Activated CD4-positive, alpha-beta T cell treated with anti-CD3 and anti-CD28 coated beads for 48 hours (primary cell): Measurements from ENCODE around the gene NUDT21.
"Not testable (repeated sequence)": the region's sequence is repeated elsewhere in the genome, so short reads cannot be mapped to it uniquely, and the experiment has no call there.

Source experiments
- DNase-seq: peaks from one replicate; pipeline ENCODE4 v3.0.0-alpha.2; 2020

NUDT21 gene

DNA sequence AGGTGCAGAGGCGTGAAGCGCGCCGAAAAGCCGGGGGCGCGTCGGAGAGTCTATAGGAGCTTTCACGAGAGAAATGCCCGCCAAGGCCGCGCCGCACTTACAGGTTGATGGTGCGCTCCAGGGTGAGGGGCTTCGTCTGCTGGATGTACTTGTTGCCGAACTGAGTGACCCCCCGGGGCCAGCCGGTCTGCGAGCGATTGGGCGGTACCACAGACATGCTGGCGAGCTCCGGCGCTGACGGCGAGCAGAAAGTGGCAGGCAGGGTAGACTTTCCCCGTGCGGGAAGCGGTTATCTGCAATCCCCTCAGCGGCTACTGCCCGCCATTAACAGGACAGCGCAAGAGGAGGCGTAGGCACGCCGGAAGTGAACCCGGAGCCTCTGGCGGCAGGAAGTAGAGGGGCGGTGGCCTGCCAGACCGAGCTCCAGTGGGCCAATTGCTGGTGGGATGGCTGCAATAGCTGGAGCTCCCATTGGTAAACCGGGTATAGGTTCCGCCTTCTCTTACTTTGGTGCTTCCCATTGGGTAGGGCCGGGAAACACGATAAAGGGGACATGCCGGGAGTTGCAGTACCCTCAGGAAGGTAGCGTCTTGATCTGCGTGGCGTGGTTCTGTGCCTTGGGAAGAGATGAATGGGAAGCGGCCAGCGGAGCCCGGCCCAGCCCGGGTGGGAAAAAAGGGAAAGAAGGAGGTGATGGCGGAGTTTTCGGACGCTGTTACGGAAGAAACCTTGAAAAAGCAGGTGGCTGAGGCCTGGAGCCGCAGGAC, at the start of gene NUDT21, which contains the start of gene OGFOD1:
TSS of gene NUDT21 (minus strand) at position 347 of the 767 bp plus-strand sequence. CDS start at position 217, 130 bp downstream.
TSS of gene OGFOD1 (plus strand) at position 569 of the 767 bp plus-strand sequence. CDS start at position 628, 59 bp downstream.
- peak; percentile 94 for DNase-seq

DNA sequence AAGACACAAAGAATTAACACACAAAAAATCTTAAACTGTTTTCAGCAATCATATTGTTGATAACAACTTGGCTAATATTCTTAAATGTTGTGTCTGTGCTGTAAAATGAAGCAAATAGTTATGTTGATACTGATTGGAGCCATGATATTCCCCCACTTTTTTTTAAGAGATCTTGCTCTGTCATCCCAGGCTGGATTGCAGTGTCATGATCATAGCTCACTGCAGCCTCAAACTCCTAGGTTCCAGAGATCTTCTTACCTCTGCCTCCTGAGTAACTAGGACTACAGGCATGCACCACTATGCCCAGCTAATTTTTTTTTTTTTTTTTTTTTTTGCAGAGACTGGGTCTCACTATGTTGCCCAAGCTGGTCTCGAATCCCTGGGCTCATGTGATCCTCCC, 42.7 kb upstream of the NUDT21 start:
- no peak for DNase-seq

DNA sequence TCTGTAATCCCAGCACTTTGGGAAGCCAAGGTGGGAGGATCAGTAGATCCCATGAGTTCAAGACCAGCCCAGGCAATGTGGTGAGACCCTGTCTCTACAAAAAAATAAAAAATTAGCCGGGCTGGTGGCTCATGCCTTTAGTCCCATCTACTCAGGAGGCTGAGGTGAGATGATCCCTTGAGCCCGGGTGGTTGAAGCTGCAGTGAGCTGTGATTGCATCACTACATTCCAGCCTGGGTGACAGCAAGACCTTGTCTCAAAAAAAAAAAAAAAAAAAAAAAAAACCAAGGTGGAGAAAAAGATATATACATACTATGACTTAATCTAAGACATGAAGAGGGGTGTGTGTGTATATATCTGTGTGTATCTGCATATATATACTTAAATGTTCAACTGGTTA, 42.0 kb upstream of the NUDT21 start:
- DNase-seq, result no peak

DNA sequence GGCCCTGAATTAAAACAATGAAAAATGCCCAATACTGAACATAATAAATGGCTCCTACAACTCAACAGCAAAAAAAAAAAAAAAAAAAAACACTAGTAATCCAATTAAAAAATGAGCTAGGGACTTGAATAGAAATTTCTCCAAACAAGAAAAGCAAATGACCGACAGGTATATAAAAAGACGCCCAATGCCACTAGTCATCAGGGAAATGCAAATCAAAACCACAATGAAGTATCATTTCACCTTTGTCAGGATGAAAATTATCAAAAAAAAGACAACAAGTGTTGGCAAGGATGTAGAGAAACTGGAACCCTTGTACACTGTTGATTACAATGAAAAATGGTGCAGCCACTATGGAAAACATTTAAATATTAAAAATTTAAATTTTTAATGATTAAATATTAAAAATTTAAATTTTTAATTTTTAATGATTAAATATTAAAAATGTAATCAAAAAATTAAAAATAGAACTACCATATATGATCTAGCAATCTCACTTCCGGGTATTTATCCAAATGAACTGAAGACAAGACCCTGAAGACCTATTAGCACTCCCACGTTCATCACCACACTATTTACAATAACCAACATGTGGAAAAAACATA, 40.6 kb upstream of the NUDT21 start:
- no peak for DNase-seq

DNA sequence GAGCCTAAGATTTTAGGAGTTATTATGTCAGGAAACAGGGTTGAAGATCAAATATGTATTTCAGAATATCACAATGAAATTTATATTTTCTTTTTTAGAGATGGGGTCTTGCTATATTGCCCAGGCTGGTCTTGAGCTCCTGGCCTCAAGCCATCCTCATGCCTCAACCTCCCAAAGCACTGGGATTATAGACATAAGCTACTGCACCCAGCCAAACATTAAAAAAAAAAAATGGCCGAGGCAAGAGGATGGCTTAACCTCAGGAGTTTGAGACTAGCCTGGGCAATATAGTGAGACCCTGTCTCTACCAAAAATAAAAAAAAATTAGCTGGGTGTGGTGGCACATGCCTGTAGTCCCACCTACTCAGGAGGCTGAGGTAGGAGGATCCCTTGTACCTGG, 37.7 kb upstream of the NUDT21 start:
- DNase-seq, result not testable (repeated sequence)

DNA sequence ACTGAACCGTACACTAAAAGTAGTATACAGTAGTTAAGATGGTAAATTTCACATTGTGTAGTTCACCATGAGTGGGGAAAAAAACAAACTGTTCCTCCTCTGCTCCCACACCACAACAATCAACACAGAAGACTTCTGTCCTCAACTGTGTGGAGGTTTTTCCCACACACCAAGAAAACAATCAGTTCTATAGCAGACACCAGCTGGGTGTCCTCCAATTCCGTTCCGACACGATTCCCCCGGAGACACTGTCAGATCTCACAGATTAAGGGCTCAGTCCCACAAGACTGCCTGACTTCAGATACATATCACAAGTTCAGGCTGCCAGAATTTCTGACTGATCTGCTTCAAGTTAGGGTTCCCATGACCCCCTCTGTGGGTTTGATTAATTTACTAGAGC, 36.9 kb upstream of the NUDT21 start:
- DNase-seq, result no peak

DNA sequence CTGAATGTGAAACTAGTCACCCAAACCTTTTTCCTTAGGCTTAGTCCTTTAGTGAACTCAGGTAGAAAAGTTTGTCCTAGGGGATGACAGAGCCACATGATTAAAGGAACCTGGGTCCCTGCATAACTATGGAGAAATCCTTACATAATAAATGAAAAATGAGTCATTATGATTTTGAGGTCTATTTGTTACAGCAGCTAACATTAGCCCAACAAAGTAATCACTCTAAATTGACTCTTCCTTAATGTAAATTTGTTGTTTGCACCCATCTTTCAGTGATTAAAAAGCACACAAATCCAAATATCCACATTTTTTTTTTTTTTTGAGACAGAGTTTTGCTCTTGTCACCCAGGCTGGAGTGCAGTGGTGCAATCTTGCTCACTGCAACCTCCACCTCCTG, 32.3 kb upstream of the NUDT21 start:
- DNase-seq, result no peak

DNA sequence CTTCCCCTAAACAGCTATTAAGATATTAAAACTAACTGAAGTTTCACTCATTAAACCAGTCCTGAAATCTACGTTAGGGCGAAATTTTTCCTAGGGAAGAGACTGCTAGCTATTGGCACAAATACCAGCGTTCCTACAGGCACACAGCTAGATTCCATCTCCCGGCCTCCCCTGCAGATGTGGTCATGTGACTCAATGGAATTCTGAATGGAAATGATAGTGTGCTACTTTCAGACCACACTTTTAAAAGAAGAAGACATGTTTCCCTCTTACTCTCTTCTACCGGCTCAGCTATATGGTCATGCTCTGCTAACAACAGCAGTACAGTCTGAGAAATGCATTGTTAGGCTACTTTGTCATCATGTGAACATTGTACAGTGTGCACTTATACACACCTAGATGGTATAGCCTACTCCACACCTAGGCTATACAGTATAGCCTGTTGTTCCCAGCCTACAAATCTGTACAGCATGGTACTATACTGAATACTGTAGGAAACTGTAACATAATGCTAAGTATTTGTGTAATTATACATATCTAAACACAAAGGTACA, 31.6 kb upstream of the NUDT21 start:
- no peak for DNase-seq

DNA sequence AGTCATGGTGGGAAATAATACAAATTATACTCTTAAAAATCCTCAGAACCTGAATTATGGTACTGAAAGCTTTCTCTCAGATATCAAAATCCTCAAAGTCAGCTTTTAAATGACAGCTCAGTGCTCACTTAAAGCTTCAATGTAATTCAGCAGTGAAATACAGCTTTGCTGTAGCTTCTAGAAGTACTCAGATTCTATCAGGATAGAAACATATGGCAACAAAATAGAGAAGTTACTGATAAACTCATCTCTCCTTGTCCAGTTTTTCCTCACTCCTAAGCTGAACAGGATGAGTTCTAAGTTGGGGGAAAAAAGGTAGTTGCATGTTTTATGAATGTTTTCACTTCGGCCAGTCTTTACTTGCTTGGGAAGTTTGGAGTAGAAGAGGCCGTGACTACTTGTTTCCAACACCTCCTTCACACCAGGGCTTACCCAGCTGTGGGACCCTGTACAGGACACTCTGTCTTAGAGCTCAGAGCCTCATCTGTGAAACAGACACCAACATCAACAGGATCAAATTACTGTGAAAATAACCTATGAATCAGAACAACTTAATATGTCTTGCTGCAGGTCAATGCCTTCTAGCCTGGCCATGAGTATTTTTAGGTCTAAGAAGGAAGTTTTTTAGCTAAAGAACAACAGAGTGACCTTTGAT, 30.5 kb upstream of the NUDT21 start:
- DNase-seq, result no peak

DNA sequence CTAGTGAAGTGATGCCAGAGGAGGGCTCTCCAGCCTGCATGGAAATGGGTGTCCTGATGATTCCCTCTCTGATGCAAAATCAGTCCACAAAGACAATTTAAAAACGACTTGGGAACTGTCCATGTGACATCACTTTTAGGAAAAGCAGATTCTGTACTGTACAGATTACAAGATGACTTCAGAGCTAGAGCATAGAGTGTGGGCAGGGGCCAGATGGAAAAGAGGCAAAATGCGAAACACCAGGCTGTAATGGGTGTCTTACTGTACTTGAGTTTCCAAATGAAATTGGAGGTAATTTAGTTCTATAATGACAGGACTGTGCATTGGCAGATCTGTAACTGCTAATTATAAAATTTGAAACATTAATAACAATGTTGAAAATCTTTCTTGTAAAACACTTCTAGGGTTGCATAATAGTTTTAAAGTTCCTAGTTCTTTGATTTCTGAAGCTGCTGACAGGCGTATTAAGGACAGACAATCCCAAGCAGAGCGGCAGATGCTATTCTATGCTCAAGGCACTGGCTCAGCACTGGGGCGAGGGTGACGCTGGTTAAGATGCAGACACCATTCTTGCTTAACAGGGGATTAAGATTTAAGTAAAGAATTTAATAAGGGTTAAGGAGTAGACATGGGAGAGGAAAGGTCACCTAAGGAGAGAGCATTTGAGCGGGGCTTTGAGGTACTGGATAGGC, 29.8 kb upstream of the NUDT21 start:
- DNase-seq, result no peak

DNA sequence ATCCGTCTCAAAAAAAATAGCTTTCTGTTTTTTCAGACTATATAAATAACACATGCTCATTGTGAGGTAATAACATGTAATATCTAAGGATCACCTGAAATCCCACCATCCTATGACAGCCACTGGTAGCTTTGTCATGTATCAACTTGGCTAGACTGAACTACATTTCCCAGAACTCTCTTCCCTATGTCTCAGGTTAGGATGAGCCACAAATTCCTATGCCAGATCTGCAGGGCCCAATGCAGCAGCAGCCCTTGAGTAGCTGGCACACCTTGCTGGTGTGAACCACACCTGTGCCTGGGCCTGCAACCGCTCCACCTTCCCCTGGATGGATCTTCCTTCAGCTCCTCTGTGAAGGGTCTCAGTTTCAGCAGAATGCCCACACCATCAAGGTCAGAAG, 28.3 kb upstream of the NUDT21 start:
- DNase-seq, result no peak

DNA sequence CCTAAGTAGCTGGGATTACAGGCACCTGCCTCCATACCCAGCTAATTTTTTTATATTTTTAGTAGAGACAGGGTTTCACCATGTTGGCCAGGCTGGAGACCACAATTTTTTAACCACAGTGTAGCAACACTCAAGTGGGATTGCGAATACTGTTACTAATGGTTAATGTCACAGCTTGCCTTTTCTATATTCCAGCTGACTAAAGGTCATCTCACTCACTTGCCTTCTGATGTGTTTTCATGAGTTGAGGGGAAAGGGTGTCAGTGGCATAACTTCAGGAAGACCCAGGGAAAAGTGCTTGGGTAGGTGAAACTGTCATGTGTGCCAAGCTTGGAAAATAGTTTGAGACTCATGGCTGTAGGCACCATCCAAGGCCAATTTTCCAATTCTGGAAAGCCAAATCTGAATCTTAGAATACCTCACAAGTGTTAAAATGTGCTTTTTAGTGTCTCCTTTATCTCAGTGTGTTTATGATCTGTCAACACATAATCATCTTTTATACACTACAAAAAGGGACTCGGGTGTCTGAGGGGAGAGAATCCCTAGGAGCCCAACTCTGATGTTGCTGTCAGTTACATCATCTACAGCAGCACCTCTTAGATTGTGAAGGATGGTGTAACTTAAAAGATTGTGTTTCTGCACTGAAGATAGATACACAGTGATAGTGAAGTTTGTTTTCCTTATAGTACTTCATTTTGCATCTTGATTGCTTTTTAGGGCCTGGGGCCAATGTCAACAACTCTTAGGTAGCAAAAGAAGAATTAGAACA, 27.3 kb upstream of the NUDT21 start:
- DNase-seq, result no peak

DNA sequence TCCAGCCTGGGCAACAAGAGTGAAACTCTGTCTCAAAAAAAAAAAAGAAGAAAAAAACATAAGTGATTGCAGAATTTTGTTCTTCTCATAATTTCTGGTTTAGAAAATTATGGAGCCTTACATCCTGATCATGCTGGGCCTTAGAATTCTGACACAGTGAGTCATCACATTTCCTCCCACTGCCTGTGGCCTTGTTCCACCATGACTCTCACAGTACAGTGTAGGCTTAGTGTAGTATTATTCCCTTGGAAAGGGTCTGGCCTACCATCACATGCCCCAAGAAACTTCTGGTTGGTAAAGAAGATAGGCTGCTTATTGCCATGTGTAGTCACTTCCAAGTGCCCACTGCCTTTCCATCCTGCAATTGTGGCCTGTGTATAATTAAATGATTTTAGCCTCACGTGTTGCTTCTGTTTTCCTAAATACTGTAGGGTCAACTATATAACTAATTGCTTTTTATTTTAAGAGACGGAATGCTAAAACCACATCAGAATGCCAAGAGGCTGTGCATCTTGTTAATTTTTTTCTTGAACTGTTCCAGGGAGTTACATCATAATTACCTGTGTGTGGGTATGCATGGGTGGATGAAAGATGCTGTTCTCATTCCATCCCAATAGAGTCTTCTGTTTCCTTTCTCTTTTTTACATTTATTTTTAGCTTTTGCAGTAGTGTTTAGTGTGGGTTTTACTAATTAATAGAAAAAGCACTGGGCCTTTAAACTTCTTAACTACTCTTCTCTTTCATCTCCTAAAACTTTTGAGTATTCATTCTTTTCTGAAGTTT, 26.2 kb upstream of the NUDT21 start:
- DNase-seq, result peak; percentile 10

DNA sequence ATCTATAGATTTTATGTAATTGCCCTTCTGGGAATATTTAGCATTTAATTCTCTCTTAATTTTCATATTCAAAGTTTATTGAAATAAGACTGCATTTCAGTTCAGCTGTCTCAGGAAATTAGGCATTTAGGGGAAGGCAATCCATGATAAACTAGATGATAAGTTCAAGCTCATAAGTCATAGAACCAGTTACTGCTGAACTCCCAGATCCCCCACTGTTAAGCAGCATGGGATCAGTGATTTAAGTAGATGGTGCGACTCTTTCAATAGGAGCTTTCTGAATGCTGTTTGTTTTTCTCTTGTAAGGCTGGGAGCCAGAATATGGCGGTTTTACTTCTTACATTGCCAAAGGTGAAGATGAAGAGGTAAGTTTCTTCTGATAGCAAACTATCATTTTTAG, 24.1 kb upstream of the NUDT21 start:
- no peak for DNase-seq

DNA sequence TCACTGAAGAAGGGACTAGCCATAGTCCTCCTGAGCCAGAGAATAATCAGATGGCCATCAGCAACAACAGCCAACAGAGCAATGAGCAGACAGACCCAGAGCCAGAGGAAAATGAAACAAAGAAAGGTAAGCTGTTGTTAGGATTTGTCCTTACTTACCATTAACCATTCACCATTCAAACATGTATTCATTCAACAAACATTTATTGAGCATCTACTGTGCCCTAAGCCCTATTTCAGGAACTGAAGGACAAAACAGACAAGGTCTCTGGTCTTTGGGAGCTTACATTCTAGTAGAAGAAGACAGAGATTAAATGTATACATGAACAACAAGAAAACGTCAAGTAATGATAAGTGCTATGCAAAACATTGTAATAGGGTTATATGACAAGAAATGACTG, 19.5 kb upstream of the NUDT21 start:
- no peak for DNase-seq

DNA sequence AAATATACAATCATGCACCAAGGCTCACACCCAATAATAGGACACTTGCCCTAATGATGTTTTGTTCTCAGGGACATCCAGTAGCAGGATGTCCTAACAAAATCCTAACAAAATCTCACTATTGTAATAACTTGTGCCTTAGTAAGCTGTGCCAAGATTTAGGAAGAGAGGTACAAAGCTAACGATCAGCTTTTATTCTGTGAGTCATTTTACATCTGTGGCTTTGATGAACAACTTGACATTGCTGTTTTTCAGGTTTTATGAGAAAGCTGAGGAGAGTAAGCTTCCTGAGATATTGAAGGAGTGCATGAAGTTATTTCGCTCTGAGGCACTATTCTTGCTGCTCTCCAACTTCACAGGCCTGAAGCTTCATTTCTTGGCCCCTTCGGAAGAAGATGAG, 19.1 kb upstream of the NUDT21 start:
- no peak for DNase-seq

DNA sequence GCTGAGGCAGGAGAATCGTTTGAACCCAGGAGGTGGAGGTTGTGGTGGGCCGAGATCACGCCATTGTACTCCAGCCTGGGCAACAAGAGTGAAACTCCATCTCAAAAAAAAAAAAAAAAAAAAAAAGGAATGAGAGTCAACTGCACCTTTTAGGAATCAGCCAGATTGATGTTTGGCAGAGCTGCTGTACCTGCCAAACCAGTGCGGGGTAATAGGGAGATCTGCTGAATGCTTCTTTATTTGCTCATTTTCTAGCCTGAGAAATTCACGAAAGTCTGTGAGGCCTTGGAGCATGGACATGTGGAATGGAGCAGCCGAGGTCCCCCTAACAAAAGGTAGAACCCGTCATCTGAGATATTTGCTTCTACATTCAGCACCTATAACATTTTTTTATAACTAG, 18.6 kb upstream of the NUDT21 start:
- DNase-seq, result no peak

DNA sequence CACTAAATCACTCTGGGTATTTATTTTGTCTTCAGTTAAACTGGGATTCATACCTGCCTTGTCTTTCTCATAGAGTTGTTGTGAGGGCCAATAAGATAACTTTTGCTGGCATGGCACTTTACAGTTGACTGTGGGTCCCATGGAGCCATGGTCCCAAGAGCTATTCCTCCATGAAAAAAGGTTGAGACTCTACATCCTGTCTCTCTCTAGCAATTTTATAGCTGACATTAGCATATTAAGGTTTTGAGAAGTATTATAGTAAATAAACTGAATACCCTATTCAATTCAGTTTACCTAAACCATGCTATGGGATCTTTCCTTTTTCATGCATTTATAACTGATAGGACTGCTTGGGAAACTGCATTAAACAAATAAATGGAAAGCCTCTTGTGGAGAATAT, 17.7 kb upstream of the NUDT21 start:
- no peak for DNase-seq

DNA sequence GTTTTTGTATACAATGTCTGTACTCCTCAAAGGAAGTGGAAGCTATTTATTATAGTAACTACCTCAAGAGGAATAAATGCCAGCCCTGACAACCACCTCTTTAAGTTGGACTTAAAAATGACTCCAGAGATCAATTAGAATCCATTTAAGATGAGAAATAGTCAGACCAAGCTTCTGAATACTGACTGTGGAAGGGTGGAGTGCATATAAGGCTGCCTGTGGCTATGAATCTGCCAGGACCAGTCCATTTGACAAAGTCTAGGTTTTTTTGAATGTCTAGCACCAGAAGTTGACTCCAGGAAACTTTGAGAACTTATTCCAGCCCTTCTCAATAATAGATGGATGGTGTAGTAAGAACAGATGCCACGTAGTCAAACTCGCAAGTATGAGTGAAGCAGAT, 15.2 kb upstream of the NUDT21 start:
- no peak for DNase-seq

DNA sequence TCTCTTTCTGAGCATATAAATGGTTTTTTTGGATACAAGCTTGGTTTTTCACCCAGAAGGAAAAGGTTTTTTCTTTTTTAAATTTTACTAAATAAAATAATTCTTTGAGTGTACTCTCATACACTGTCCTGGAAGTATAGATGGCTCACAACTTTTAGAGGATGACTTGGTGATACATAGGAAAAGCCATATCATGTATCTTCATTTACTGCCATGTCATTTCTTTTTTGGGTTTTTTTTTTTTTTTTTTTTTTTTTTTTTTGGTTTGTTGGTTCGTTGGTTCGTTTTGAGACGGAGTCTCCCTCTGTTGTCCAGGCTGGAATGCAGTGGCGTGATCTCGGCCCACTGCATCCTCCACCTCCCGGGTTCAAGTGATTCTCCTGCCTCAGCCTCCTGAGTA, 12.0 kb upstream of the NUDT21 start:
- no peak for DNase-seq

DNA sequence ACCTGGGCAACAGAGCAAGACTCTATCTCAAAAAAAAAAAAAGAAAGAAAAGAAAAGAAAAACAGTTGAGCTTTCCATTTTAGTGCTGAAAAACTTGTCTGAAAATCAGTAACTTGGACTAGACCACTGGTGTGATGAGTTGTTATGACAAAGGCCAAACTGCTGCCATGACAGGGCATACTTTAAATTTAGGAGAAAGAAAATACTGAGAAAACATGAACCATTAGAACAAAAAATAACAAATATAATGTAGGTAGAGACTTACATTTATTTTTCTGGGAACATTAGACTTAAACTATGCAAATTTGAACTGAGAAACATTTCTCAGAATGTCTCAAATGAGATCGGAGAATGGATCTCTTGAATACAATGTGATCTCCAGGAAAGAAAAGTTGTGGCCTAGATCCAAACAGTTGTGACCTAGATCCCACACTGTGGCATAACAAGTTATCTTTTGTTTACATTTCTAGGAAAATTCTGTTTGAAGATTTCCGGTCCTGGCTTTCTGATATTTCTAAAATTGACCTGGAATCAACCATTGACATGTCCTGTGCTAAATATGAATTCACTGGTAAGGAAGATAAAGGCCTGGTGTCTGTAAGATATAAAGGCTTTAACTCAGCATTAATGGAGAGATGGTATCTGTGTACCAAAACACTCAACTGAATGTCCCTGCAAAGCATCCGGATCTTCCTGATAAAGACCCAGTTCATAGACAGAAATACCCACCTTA, 11.1 kb upstream of the NUDT21 start:
- no peak for DNase-seq
